Measurements from ENCODE around the gene SNRNP70.

DNA sequence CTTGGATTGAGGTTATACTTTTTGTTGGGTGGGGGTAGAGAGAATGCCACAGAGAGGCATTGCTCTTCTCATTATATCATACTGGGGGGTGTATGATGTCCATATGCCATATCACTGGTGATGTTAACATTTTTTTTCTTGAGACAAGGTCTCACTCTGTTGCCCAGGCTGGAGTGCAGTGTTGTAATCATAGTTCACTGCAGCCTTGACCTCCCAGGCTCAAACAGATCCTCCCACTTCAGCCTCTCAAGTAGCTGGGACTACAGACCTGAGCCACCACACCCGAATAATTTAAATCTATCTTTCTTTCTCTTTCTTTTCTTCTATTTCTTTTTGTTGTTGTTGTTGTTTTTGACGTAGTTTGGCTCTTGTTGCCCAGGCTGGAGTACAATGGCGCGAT, 4.9 kb upstream of the SNRNP70 start:
- TF ChIP-seq SP5 (CRISPR knock-in tag; IDR thresholded peaks at IDR 0.05; ENCODE audit: borderline replicate concordance, low read depth), result no peak
- TF ChIP-seq, protein P1, sequence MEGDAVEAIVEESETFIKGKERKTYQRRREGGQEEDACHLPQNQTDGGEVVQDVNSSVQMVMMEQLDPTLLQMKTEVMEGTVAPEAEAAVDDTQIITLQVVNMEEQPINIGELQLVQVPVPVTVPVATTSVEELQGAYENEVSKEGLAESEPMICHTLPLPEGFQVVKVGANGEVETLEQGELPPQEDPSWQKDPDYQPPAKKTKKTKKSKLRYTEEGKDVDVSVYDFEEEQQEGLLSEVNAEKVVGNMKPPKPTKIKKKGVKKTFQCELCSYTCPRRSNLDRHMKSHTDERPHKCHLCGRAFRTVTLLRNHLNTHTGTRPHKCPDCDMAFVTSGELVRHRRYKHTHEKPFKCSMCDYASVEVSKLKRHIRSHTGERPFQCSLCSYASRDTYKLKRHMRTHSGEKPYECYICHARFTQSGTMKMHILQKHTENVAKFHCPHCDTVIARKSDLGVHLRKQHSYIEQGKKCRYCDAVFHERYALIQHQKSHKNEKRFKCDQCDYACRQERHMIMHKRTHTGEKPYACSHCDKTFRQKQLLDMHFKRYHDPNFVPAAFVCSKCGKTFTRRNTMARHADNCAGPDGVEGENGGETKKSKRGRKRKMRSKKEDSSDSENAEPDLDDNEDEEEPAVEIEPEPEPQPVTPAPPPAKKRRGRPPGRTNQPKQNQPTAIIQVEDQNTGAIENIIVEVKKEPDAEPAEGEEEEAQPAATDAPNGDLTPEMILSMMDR (CRISPR knock-in tag; IDR thresholded peaks at IDR 0.05), result no peak
- no peak for TF ChIP-seq SIN3A (IDR thresholded peaks at IDR 0.05; ENCODE audit: borderline replicate concordance, low read depth, low read length)
- TF ChIP-seq, protein P2, sequence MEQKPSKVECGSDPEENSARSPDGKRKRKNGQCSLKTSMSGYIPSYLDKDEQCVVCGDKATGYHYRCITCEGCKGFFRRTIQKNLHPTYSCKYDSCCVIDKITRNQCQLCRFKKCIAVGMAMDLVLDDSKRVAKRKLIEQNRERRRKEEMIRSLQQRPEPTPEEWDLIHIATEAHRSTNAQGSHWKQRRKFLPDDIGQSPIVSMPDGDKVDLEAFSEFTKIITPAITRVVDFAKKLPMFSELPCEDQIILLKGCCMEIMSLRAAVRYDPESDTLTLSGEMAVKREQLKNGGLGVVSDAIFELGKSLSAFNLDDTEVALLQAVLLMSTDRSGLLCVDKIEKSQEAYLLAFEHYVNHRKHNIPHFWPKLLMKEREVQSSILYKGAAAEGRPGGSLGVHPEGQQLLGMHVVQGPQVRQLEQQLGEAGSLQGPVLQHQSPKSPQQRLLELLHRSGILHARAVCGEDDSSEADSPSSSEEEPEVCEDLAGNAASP (CRISPR knock-in tag; IDR thresholded peaks at IDR 0.05; ENCODE audit: borderline replicate concordance), result no peak
- TF ChIP-seq FOXM1 (CRISPR knock-in tag; IDR thresholded peaks at IDR 0.05), result no peak
- no peak for TF ChIP-seq TAF1 (CRISPR knock-in tag; IDR thresholded peaks at IDR 0.05)
- TF ChIP-seq MXI1 (IDR thresholded peaks at IDR 0.05; ENCODE audit: borderline replicate concordance, low read depth, low read length), result no peak
- TF ChIP-seq CREB1 (IDR thresholded peaks at IDR 0.05), result no peak
- TF ChIP-seq CREB1 (CRISPR knock-in tag; IDR thresholded peaks at IDR 0.05), result no peak
